Posterior cingulate gyrus (tissue), 11 donors: ENCODE results near the gene STK4.

Source experiments
- DNase-seq, 10 donors: peaks; one replicate each; pipeline versions ENCODE4 v3.0.0 to v3.0.0-alpha.2; 2020 to 2021; ENCODE audit warnings: mixed read lengths in 3 of 10
- intact Hi-C: fragments of 100-400 bp; cut with DNase I; formaldehyde crosslinking; loops from one replicate; pipeline ENCODE4 v1.15.1; 2023

STK4 gene

GRCh38 chr20:44952731-44953130 is 13.6 kb upstream of the STK4 start:
- intact Hi-C loops: no loop called here

GRCh38 chr20:44954211-44954610 is 12.1 kb upstream of the STK4 start:
- DNase-seq: no peak
- intact Hi-C loops: no loop called here

More at GRCh38 chr20:44952731-44953130, 13.6 kb upstream of the STK4 start:
- no peak for DNase-seq

- intact Hi-C loops: no loop called here
- DNase-seq: no peak
Measured at GRCh38 chr20:44955270-44955669, 11.0 kb upstream of the STK4 start.

- intact Hi-C loops: no loop called here
- DNase-seq: no peak
Measured at GRCh38 chr20:44956410-44956809, 9.9 kb upstream of the STK4 start.

GRCh38 chr20:44958276-44958675 is 8.0 kb upstream of the STK4 start:
- intact Hi-C loops: no loop called here

GRCh38 chr20:44959082-44959637 is 7.2 kb upstream of the STK4 start:
- intact Hi-C loops: no loop called here
- no peak for DNase-seq

More at GRCh38 chr20:44958276-44958675, 8.0 kb upstream of the STK4 start:
- DNase-seq: no peak

- intact Hi-C loops: no loop called here
- peak in 1 of 10 donors; percentile 23 for DNase-seq
Measured at GRCh38 chr20:44959638-44960102, 6.6 kb upstream of the STK4 start.

- peak; percentile 89 to 99 (median 96) for DNase-seq
Measured at GRCh38 chr20:44960103-44960852, 6.0 kb upstream of the STK4 start, which contains the start of gene TOMM34. TOMM34 (minus strand) TSS chr20:44960397; CDS start chr20:44960333, 64 bp downstream.

GRCh38 chr20:44961011-44961869 is 5.1 kb upstream of the STK4 start:
- intact Hi-C loops: no loop called here
- no peak for DNase-seq

More at GRCh38 chr20:44960103-44960852, 6.0 kb upstream of the STK4 start, which contains the start of gene TOMM34:
- intact Hi-C loops: no loop called here

GRCh38 chr20:44961870-44962267 is 4.4 kb upstream of the STK4 start:
- intact Hi-C loops: no loop called here

GRCh38 chr20:44962483-44962882 is 3.8 kb upstream of the STK4 start:
- DNase-seq: no peak
- intact Hi-C loops: no loop called here

More at GRCh38 chr20:44961870-44962267, 4.4 kb upstream of the STK4 start:
- DNase-seq: no peak

- DNase-seq: no peak
- intact Hi-C loops: no loop called here
Measured at GRCh38 chr20:44963325-44964215, 2.7 kb upstream of the STK4 start.

GRCh38 chr20:44965651-44966029 is 672 bp upstream of the STK4 start:
- intact Hi-C loops: loop anchor here (2.0 kb wide), 1 partner anchor 81 kb away; the partner anchor contains the start of gene YWHAB
- no peak for DNase-seq

- DNase-seq: no peak
- intact Hi-C loops: loop anchor here (2.0 kb wide), 1 partner anchor 83 kb away; the partner anchor contains the start of gene YWHAB
Measured at GRCh38 chr20:44967207-44967807, 995 bp downstream of the STK4 start.

- no peak for DNase-seq
- intact Hi-C loops: no loop called here
Measured at GRCh38 chr20:44969300-44969894, 3.1 kb downstream of the STK4 start.

GRCh38 chr20:44970243-44970757 is 4.0 kb downstream of the STK4 start:
- no peak for DNase-seq
- intact Hi-C loops: no loop called here

GRCh38 chr20:44973053-44973452 is 6.7 kb downstream of the STK4 start:
- DNase-seq: no peak
- intact Hi-C loops: no loop called here

- DNase-seq: no peak
- intact Hi-C loops: no loop called here
Measured at GRCh38 chr20:44976698-44977097, 10.4 kb downstream of the STK4 start.
